Limb (tissue), 2 donors: ENCODE results near the gene CDK2AP2.
"Not testable (repeated sequence)": the region's sequence is repeated elsewhere in the genome, so short reads cannot be mapped to it uniquely, and the experiment has no call there.

Experiments used
- DNase-seq, 2 donors: peaks; one replicate each; pipeline ENCODE4 v3.0.0-alpha.2; 2016; ENCODE audit errors: extremely low spot score in 2 of 2

Gene CDK2AP2, protein sequence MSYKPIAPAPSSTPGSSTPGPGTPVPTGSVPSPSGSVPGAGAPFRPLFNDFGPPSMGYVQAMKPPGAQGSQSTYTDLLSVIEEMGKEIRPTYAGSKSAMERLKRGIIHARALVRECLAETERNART

DNA sequence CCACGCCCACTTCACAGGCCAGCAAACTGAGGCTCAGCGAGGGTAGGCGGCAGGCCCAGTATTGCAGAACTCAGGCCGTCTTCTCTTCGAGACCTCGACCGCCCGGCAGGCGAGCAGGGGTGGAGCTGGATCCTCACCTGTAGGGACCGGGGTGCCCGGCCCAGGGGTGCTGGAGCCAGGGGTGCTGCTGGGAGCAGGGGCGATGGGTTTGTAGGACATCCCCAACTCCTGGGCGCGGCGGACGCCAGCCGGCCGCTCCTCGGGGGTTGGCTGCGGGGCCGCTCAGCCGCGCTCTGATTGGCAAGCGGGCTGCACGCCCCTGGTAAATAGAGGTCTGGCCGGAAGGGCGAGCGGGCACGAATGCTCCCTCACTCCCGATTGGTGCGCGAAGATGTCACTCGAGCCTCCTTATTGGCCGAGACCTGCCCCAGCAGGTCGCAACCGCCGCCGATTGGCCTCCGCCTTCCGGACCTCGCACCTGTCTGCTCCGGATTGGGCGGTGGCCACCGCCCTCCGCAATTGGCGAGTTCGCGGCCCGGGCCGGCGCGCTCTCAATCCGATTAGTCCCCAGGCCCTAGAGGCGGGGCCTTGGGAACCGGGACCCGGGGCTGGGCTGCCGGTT is at the start of gene CDK2AP2:
Gene CDK2AP2, minus strand, starts transcription at position 299 of the 622 bp plus-strand sequence. Its CDS starts 80 bp downstream, at position 219.
- DNase-seq, result peak; percentile 94 to 97

DNA sequence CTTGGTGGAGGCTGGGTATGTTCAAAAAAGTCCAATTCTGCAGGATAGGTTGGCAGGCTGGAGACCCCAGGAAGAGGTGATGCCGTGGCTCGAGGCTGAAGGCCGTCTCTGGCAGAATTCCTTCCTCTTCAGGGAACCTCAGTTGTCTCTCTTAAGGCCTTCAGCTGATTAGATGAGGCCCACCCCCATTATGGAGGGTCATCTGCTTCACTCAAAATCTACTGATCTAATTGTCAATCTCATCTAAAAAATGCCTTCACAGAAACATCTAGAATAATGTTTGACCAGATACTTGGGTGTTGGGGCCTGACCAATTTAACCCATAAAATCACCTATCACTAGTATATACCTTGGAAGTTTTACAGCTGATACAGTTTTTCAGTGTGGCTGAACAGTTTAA is 48.3 kb upstream of the CDK2AP2 start:
- DNase-seq, result no peak

DNA sequence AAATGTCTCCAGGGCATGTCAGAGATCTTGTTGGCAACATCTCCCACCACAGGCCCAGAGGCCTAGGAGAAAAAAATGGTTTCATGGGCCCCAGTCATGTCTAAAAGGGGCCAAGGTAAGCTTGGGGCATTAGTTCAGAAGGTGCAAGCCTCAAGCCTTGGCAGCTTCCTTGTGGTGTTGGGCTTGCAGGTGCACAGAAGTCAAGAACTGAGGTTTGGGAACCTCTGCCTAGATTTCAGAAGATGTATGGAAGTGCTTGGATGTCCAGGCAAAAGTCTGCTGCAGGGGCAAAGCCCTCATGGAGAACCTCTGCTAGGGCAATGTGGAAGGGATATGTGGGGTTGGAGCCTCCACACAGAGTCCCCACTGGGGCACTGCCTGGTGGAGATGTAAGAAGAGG is 43.7 kb upstream of the CDK2AP2 start:
- not testable (repeated sequence) for DNase-seq

DNA sequence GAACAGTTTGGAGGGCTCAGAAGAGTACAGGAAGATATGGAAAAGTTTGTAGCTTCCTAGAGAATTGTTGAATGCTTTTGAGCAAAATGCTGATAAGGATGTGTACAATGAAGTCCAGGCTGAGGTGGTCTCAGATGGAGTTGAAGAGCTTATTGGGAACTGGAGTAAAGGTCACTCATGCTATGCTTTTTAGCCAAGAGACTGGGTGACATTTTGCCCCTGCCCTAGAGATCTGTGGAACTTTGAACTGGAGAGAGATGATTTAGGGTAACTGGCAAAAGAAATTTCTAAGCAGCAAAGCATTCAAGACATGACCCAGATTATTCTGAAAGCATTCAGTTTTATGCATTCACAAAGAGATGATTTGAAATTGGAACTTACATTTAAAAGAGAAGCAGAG is 43.2 kb upstream of the CDK2AP2 start:
- no peak for DNase-seq

DNA sequence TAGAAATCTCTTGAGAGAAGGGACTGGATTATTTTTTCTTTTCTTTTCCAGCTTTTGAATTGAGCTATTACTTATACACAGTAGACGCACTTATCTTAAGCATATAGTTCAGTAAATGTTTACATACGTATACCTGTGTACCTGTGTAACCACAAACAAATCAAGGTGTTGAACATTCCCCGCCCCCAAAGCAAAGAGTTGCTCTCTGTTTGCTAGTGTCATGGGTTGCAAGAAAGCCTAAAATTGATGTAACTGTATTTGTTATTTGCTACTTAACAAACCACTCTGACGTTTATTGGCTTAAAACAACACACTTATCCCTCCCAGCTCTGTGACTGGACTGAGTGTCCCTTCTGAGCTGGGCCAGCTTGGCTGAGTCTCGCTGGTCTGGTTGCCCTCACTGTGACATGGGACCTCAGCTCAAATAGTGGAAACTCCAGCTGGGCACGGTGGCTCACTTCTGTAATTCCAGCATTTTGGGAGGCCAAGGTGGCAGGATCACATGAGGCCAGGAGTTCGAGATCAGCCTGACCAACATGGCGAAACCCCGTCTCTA is 40.7 kb upstream of the CDK2AP2 start:
- no peak for DNase-seq

DNA sequence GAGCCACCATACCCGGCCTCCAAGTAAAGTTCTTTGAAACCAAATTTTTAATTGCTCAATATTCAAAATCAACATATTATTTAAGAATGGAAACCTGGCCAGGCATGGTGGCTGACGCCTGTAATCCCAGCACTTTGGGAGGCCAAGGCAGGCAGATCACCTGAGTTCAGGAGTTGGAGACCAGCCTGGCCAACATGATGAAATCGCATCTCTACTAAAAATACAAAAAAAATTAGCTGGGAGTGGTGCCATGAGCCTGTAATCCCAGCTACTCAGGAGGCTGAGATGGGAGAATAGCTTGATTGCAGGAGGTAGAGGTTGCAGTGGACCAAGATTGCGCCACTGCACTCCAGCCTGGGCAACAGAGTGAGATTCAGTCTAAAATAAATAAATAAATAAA is 40.1 kb upstream of the CDK2AP2 start:
- not testable (repeated sequence) for DNase-seq

DNA sequence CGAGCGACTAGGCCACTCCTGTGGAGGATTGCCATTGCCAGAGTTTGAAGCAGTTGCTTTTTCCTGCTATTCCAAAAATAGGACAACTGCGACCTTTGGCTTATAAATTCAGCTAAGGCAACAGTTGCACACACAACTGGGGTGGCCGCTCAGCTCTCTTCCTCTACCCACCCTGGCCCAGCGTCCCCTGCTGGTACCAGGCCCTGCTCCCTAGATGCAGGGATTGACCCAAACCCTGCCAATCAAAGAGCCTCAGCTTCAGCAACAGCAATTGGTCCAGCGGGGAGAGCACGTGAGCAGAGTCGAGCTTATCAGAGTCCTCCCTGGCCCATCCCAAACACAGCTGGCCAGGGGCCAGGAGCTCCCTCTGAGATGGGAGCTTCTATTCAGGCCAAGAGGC is 37.3 kb upstream of the CDK2AP2 start:
- DNase-seq, result no peak

DNA sequence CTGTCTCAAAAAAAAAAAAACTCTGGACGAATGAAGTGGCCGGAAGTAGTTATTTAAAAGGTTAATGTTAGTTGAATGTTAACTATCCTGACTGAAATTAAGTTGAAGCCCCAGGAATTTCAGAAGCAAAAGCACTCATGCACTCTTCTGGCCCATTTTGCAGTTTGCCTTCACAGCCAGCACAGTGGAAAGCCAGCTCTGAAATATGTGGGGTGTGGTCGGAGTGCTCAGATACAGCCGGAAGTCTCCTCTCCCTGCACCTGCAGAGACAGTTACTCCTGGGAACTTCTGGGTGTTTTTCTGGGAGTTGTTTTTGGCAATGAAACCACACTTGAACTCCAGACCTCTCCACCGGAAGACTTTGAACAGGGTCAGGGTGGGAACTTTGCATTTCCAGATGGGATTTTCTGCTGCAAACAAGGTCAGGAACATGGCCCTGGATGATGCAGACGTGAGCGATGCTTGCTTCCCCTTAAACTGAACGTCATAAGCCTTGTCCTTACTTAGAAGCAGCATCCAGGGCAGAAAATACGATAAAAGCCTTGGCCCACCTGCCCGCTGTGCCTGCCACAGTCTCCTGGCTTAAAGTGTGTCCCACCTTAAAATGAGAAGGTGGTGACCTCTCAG is 36.8 kb upstream of the CDK2AP2 start:
- DNase-seq, result no peak

DNA sequence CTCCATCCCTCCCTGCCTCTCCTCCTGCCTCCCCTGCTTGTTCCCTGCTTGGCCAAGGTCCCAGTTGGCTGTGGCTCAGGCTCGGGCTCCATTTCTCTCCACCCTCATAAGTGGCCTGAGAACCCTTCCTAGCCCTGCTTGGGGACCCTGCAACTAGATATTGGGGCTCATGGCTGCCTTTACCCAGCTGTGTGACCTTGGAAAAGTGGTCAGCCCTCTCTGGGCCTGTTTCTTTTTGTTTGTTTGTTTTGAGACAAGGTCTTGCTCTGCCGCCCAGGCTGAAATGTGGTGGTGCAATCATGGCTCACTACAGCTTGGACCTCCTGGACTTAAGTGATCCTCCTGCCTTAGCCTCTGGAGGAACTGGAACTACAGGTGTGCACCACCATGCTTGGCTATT is 35.6 kb upstream of the CDK2AP2 start:
- DNase-seq, result no peak

DNA sequence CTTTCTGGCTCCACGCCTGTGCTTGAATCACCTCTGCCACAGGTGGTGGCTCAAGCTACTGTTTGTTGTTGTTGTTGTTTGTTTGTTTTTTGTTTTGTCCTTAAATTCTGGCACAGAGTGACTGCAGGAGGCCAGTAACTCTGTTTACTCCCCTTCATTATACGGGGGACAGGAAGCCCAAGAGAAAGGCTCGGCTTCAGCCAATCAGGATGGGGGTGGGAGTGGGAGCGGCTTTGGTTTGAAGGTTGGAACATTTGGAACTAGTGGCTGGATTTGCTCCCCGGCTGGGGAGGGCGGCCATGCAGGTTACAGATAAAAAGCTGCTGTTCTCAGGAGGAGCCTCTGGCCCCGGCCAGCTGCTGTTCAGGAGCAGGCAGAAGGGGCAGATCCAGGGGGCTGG is 35.0 kb upstream of the CDK2AP2 start:
- DNase-seq, result no peak

DNA sequence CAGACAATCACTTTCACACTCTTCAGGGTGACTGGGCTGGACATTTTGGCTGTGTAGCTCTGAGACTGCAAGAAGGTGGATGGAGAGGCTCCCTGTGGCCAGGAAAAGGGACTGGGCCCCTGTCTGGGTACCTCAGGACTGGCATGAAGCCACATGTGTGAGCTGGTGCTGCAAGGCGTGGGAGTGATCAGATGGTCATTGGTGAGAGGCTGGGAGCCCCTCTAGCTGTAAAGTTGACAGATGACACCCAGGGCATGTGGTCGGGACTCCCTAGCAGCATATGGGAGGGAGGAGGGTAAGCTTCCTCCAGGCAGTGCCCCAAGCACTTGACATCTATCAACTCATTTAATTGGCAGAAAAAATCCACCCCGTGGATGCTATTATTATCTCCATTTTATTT is 34.2 kb upstream of the CDK2AP2 start:
- DNase-seq, result no peak

DNA sequence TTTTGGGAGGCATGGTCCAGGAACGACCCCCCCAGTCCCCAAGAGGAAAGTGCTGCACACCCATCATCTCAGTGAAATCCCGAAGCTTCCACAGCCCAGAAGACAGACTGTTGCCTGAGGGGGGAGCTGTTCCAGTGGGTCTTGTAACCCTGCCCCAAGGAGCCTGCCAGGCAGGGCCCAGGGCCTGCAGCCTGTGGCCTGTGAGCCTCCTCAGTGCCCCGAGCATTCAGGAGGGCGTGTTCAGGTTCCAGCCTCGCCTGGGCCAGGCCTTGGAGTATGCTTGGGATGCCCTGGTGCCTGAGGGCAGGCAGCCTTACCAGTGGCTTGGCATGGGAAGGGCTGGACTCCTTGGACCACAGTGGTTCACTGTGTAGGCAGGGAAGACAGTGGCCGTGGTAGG is 33.2 kb upstream of the CDK2AP2 start:
- DNase-seq, result no peak

DNA sequence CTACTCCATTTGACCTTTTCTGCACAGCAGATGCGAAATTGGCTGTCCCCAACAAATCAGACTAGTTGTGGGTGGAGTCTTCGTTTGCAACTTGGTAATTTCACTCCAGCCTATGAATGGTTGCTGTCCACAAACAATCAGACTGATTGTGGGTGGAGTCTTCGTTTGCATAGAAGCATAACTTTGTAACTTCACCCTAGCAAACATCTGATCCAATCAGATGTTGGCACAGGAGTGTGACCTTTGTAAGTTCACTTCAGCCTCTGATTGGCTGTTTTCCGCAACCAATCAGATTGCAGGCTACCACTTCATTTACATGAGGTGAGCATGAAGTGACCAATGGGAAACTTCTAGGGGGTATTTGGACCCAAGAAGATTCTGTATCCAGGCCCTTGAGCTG is 31.6 kb upstream of the CDK2AP2 start:
- no peak for DNase-seq

DNA sequence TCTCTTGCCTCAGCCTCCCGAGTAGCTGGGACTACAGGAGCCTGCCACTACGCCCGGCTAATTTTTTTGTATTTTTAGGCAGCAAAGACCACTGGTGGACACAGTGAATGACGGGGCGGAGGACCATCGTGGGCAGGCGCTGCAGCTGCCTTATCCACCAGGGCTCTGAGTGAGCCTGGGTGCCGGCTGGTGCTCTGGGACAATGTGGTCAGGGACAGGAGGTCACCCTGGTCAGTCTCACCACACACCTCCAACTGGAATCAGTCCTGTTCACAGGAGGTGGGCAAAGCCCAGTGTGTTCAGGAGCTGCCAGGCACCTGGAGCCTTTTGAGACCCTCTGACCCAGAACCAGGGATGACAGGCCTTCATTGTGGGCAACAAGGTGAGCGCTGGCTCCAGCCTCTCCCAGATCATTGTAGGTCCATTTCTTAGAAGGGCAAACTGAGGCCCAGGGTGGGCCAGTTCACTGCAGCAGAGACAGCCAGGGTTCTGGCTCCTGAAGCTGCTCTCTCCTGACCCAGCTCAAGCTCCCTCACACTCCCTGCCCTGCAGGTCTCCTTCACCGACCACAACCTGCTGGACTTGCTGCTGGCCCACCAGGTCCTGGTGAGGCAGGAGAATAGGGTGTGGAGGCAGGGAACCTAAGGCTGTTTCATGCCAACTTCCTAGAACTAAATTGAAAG is 31.0 kb upstream of the CDK2AP2 start:
- DNase-seq, result no peak

DNA sequence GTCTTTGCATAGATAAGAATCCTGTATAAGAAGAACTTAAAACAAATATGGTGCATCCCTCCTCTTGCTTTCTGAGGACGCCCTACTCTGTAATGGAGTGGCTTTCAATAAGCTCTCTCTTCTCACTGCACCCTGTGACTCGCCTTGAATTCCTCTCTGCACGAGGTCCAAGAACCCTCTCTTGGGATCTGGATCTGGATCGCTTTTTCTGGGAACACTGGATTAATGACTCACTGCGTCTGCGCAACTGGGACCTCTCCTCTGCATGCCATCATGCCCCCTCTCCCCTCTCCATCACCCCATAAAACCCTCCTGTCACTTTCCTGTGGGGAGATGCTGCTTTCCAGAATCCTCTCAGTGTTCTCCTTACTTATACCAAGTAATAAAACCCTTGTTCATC is 30.3 kb upstream of the CDK2AP2 start:
- DNase-seq, result no peak

DNA sequence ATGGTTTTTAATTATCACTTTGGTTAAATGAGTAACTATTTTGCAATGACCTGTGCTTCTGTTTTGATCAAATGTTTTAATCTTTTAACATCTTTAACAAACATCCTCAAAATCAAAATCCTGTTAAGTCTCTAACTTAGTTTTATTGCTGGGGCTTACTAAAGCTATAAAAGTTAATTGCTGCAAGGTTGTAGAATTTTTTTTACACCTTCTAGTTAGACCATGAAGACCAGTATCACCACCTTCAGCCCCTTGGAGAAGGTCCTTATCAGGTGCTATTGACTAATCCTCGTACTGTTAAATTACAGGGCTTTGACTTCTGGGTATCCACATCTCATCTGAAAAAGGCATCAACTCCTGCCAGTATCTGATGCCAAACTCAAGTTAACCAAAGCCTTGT is 27.6 kb upstream of the CDK2AP2 start:
- DNase-seq, result no peak

DNA sequence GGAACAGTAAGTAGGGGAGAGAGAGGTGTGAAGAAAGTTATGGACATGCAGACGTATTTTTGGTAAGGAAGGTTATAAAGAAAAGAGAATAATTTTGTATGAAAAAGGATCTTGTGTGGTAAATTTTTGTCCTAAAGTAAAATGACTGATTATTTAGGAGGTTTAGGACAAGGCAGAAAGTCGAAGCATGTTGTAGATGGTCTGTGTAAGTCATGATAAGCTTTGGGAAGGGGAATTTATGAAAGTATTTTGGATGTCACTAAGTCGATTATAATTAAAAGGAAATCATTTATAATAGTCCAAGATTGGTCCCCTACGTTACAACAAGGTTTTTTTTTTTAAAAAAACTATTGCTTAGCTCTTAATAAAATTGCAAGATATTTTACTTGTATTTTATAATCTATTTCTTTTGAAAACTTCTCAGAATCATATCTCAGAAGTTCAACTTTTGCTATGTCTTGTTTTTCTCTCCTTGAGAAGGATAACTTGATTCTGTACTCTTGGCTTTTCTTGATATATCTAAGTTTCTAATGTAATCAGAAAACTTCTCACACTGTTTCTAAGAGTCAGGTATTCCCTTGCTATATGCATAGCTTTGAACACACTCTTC is 26.2 kb upstream of the CDK2AP2 start:
- no peak for DNase-seq

DNA sequence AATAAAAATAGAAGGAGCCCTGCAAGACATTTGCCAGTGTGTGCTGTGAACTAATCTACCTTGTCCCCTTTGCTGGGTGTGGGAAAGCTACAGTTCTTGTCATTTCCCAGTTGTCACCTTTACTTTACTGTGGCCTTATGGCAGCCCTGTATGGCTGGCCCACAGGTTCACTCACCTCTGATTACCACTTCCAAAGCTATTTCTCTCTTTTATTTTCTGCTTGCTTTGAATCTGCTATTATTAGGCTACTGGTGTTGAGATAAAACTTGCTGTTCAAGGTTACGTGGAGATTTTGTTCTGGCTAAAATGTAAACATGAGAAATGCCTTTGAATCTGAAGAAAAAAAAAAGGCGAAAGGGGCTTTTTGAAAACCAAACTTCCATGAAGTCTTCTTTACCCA is 24.9 kb upstream of the CDK2AP2 start:
- DNase-seq, result no peak

DNA sequence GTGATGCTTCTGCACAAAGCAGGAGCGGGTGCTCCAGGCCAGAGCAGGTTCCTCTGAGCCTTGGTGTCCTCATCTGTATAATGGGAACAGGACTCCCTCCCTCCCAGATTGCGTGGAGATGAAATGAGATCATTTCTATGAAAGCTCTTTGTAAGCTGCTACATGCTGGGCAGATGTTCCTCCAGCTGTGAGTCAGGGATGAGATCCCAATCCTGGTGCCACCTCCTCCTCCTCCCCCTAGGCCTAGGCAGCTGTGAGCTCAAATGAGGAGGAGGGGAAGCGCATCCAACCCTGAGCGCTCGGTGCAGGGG is 22.3 kb upstream of the CDK2AP2 start:
- DNase-seq, result no peak

DNA sequence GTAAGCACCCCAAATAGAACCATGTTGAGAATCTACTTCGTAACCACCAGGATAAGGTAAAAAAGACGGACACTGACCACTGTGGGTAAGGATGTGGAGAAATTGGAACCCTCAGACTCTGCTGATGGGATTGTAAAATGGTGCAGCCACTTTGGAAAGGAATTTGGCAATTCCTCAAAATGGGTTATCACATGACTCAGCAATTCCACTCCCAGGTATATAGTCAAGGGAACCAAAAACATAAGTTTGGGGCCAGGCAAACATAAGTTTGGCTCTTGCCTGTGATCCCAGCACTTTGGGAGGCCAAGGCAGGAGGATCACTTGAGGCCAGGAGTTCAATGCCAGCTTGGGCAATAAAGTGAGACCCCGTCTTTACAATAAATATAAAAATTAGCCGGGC is 20.4 kb upstream of the CDK2AP2 start:
- no peak for DNase-seq

DNA sequence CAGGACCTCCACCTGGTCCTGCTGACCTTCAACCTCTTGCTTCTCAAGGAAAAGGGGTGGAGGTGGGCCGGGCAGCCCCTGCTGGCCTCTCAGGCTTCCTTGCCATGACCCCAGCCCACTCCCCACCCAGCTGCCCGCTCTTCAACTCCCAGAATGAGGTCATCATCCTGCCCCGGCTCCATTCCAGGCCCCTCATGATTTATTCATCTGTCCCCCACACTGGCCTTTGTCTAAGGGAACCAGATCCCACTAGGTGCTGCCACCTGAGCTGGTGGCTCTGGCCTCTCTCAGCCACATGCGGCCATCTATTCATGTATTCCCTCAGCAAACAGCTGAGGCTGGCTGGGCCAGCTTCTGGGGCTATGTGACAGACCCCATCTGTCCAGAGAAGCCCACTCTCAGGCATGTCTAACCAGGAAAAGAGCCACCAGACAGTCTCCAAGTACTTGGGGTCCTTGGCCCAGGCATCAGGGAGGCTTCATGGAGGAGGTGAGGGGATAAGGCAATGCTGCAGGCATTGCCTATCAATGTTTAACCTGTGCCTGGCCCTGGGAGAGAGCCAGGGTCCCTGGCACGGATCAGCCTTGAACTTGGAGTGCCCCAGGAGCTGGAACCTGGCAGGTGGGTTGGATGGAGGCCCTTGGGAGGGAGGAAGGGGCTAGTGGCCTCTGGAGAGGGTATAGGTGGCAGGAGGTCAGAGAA is 17.5 kb upstream of the CDK2AP2 start:
- no peak for DNase-seq

DNA sequence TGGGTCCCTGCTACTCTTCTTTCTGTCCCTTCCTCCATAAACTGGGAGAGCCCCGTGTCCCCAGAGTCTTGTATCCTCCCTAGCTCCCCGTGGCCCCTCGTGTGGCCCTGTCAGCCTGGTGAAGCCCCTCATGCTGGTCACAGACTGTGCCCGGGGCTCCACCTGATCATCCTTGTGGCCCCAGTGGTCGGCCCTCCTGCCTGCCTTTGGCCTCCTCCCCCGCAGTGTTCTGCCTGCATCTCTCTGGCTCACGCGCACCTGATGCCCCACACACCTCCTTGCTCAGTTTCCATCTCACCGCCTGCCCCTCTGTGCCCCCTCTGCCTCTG is 16.5 kb upstream of the CDK2AP2 start:
- no peak for DNase-seq
